ENCODE results near the gene KCNJ1. TPM values are rescaled to one million over a fixed set of nuclear protein-coding genes. Genes with fewer than 3 reads are reported as not detected.

Gene KCNJ1
- total and polyA plus RNA-seq, 2 donors (not counting 3 experiments of a cell fraction or from before 2014, with no cell fraction given) = not detected

- H4K20me1 ChIP-seq (replicated peaks; ENCODE audit: control insufficient read depth, extremely low read depth, insufficient read depth, low read length) = no peaks in the 10 kb centered on the region
- no peak overlapping the region for H3K4me2 ChIP-seq (ENCODE audit: insufficient read depth, low read length)
- H2AFZ ChIP-seq (ENCODE audit: low read depth, low read length) = no peak overlapping the region
- ChIA-PET POLR2A (no interaction called here), CTCF (no interaction called here)
- intact Hi-C loops (cut with micrococcal nuclease) (no loop called here), dilution Hi-C loops (cut with MboI; ENCODE audit: extremely low pct_ligation_motif_present, low sequenced_read_pairs) (no loop called here)
- H3K4me1 ChIP-seq (ENCODE audit: control insufficient read depth, extremely low read depth, insufficient read depth, low read length) = peaks cover 65% of the 10 kb centered on the region
- H3K36me3 ChIP-seq (ENCODE audit: control insufficient read depth in 2 of 2, extremely low read depth in 1 of 2, insufficient read depth in 2 of 2, low read length in 2 of 2) = no peaks in the 10 kb centered on the region
- no peaks in the 10 kb centered on the region for H3K9me3 ChIP-seq (replicated peaks; ENCODE audit: control insufficient read depth, insufficient read depth, low read length)
- FAIRE-seq (no peak), DNase-seq (ENCODE audit: low read depth, low spot score) (no peak)
- H3K9ac ChIP-seq (replicated peaks; ENCODE audit: extremely low read depth, insufficient read depth, low read length) = no peak overlapping the region
- no peak for TF ChIP-seq POLR2AphosphoS5 (IDR thresholded peaks at IDR 0.05; ENCODE audit: insufficient read depth, low read depth, low read length)
- TF ChIP-seq GATA2 (IDR thresholded peaks at IDR 0.05; ENCODE audit: insufficient read depth, insufficient read length, low read depth, low read length) = no peak
- no peak for TF ChIP-seq EZH2 (IDR thresholded peaks at IDR 0.05; ENCODE audit: borderline replicate concordance, low read depth, low read length, severe bottlenecking)
- no peak for TF ChIP-seq MAX (IDR thresholded peaks at IDR 0.05; ENCODE audit: insufficient read depth, insufficient read length)
- no peak for TF ChIP-seq JUN (IDR thresholded peaks at IDR 0.05; ENCODE audit: borderline replicate concordance, insufficient read depth, insufficient read length, low read depth)
- TF ChIP-seq FOS (IDR thresholded peaks at IDR 0.05; ENCODE audit: borderline replicate concordance, insufficient read depth, low read length) = no peak
- TF ChIP-seq CTCF (IDR thresholded peaks at IDR 0.05; ENCODE audit: extremely low read depth in 1 of 2, insufficient read depth in 1 of 2, low read depth in 1 of 2, low read length in 2 of 2) = no peak
- TF ChIP-seq POLR2A (IDR thresholded peaks at IDR 0.05; ENCODE audit: low read depth, low read length) = no peak
- no peak for TF ChIP-seq MYC (IDR thresholded peaks at IDR 0.05; ENCODE audit: low read depth, low read length)
- no peaks in the 10 kb centered on the region for H3K9me1 ChIP-seq (replicated peaks; ENCODE audit: control insufficient read depth, extremely low read depth, insufficient read depth, low read length)
- no TSS peak for BruUV-seq (replicated peaks)
- no peaks in the 10 kb centered on the region for H3K27me3 ChIP-seq (ENCODE audit: control insufficient read depth in 2 of 2, insufficient read depth in 2 of 2, low read length in 2 of 2)
- H3K27ac ChIP-seq (ENCODE audit: insufficient read depth, low read depth, low read length) = no peak overlapping the region
- no peaks in the 10 kb centered on the region for H3K79me2 ChIP-seq (ENCODE audit: control insufficient read depth, insufficient read depth, low read length)
- no peak overlapping the region for H3K4me3 ChIP-seq (replicated peaks in 1 of 3; ENCODE audit: insufficient read depth in 1 of 3, low read depth in 1 of 3, low read length in 3 of 3)
Observed at GRCh38 chr11:128834157-128834556, 32.9 kb downstream of the KCNJ1 start.
